Cerebellar cortex (tissue), 1 donor: Measurements from ENCODE around the gene C1QTNF5.

Source experiments
- DNase-seq: peaks from one replicate; pipeline ENCODE4 v3.0.0-alpha.2; 2015; ENCODE audit warnings: low spot score

C1QTNF5 gene

GRCh38 chr11:119317592-119318239 is 23.0 kb downstream of the C1QTNF5 start:
- DNase-seq = peak; percentile 56

GRCh38 chr11:119316729-119317591 is 23.7 kb downstream of the C1QTNF5 start, which contains the start of gene MCAM:
TSS of gene MCAM (minus strand) at chr11:119317130. CDS start at chr11:119317101, 29 bp downstream.
- DNase-seq = no peak

- peak; percentile 63 for DNase-seq
These were observed 24.5 kb downstream of the C1QTNF5 start for GRCh38 chr11:119316016-119316728.

- DNase-seq = peak; percentile 79
These were observed 25.3 kb downstream of the C1QTNF5 start for GRCh38 chr11:119315131-119316015.

GRCh38 chr11:119314726-119315125 is 26.0 kb downstream of the C1QTNF5 start:
- no peak for DNase-seq

- DNase-seq = no peak
These were observed 30.0 kb downstream of the C1QTNF5 start for GRCh38 chr11:119310682-119311052.

- DNase-seq = no peak
These were observed 30.6 kb downstream of the C1QTNF5 start for GRCh38 chr11:119309953-119310681.

- no peak for DNase-seq
These were observed 31.3 kb downstream of the C1QTNF5 start for GRCh38 chr11:119309411-119309810.

GRCh38 chr11:119307974-119308373 is 32.7 kb downstream of the C1QTNF5 start:
- DNase-seq = no peak

- DNase-seq = peak; percentile 59
These were observed 33.5 kb downstream of the C1QTNF5 start for GRCh38 chr11:119307219-119307618.

- no peak for DNase-seq
These were observed 34.3 kb downstream of the C1QTNF5 start for GRCh38 chr11:119306373-119306890.

GRCh38 chr11:119305556-119306372 is 34.9 kb downstream of the C1QTNF5 start:
- no peak for DNase-seq

- no peak for DNase-seq
These were observed 37.4 kb downstream of the C1QTNF5 start for GRCh38 chr11:119303227-119303718.

- peak; percentile 78 for DNase-seq
These were observed 40.3 kb downstream of the C1QTNF5 start for GRCh38 chr11:119300198-119300964.

GRCh38 chr11:119299416-119299815 is 41.3 kb downstream of the C1QTNF5 start:
- DNase-seq = no peak

GRCh38 chr11:119298726-119299125 is 42.0 kb downstream of the C1QTNF5 start:
- DNase-seq = peak; percentile 89

GRCh38 chr11:119297938-119298337 is 42.7 kb downstream of the C1QTNF5 start:
- DNase-seq = no peak

- DNase-seq = no peak
These were observed 45.5 kb downstream of the C1QTNF5 start for GRCh38 chr11:119295178-119295577.

GRCh38 chr11:119293461-119293860 is 47.2 kb downstream of the C1QTNF5 start:
- no peak for DNase-seq
